Spleen (tissue), 7 donors: ENCODE measurements around the gene CEP131.

ENCODE experiments used
- CTCF ChIP-seq, 11 experiments: fragments of 200-600 bp in 7 of 11; fragments of 450-650 bp in 4 of 11; sonication (generic) in 4 of 11; IDR thresholded peaks in 8 of 11; conservative IDR thresholded peaks in 3 of 11; 1 replicate in 7 of 11; 2 replicates in 4 of 11; pipeline versions ENCODE4 v1.4.0 to v1.8.0; 2016 to 2021; ENCODE audit warnings: antibody characterized with exemption in 11 of 11, inconsistent platforms in 4 of 11, mild to moderate bottlenecking in 1 of 11
- POLR2AphosphoS5 ChIP-seq, 3 donors: sonication (generic); formaldehyde crosslinking; IDR thresholded peaks; one replicate each; pipeline ENCODE4 v1.5.1; 2017; ENCODE audit warnings: antibody characterized with exemption in 3 of 3
- donor health status: DM: no; HTN: no; CAD: no; lungs with moderate emphysema.
- donor health status: DM: no; HTN: no; CAD: no.
- donor health status: DM: no; HTN: no; CAD: no.

GRCh38 chr17:81234940-81235821 is 12.4 kb upstream of the CEP131 start:
- TF ChIP-seq CTCF (IDR thresholded peaks at IDR 0.05 in 8 of 11, conservative IDR thresholded peaks at IDR 0.05 in 3 of 11) (no peak), POLR2AphosphoS5 (IDR thresholded peaks at IDR 0.05) (no peak)
